ENCODE results near the gene GTF2F2.
A peak's percentile ranks its signal among the peaks of the same experiment; 100 is the strongest.

Gene GTF2F2

DNA sequence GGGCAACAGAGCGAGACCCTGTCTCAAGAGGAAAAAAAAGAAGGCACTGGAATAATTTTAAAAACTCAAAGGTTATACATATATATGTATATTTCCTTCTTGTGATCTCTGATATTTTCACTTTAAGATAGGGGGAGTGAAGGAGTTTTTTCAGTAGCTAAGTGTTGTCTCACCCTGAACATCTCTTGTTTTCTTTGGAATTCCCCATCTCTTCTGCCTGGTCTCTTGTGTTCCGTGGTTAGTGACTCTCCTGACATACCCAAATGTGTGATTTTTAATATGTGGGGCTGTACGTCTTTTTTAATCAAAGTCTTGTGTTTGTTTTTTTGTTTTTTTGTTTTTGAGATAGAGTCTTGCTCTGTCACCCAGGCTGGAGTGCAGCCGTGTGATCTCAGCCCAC lies 95.9 kb downstream of the GTF2F2 start:
- H3K4me3 ChIP-seq (replicated peaks; ENCODE audit: insufficient read depth, low read length) = no peak overlapping the region
- no peak overlapping the region for H3K27ac ChIP-seq (replicated peaks)
- no peak for DNase-seq (ENCODE audit: low read depth in 1 of 2, low spot score in 1 of 2)
- TF ChIP-seq SPI1 (IDR thresholded peaks at IDR 0.05; ENCODE audit: borderline replicate concordance, low read depth) (no peak), POLR2AphosphoS5 (IDR thresholded peaks at IDR 0.05; ENCODE audit: low read depth) (no peak)
- TF ChIP-seq, protein P1, sequence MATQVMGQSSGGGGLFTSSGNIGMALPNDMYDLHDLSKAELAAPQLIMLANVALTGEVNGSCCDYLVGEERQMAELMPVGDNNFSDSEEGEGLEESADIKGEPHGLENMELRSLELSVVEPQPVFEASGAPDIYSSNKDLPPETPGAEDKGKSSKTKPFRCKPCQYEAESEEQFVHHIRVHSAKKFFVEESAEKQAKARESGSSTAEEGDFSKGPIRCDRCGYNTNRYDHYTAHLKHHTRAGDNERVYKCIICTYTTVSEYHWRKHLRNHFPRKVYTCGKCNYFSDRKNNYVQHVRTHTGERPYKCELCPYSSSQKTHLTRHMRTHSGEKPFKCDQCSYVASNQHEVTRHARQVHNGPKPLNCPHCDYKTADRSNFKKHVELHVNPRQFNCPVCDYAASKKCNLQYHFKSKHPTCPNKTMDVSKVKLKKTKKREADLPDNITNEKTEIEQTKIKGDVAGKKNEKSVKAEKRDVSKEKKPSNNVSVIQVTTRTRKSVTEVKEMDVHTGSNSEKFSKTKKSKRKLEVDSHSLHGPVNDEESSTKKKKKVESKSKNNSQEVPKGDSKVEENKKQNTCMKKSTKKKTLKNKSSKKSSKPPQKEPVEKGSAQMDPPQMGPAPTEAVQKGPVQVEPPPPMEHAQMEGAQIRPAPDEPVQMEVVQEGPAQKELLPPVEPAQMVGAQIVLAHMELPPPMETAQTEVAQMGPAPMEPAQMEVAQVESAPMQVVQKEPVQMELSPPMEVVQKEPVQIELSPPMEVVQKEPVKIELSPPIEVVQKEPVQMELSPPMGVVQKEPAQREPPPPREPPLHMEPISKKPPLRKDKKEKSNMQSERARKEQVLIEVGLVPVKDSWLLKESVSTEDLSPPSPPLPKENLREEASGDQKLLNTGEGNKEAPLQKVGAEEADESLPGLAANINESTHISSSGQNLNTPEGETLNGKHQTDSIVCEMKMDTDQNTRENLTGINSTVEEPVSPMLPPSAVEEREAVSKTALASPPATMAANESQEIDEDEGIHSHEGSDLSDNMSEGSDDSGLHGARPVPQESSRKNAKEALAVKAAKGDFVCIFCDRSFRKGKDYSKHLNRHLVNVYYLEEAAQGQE (IDR thresholded peaks at IDR 0.05; ENCODE audit: insufficient replicate concordance, low read depth) = no peak
- H3K27me3 ChIP-seq (ENCODE audit: insufficient read depth, poor library complexity, severe bottlenecking) = no peaks in the 10 kb centered on the region

DNA sequence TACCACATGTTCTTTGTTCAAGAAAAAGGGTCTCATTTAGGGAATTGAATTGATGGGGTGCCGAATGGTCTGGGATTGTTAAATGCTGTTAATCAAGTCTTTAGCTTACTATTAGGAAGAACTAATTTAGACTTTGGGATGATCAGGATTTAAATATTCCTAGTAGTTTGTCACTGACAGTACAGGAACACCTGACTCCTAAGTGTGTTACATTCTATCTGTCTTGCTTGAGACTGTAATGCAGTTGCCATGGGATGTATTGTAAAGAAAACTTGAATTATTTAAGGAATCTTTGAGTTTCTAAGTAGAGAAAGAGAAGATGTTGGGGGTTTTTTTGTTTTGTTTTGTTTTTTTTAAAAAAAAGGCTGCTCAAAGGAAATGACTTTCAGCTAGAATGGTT lies 98.4 kb downstream of the GTF2F2 start:
- DNase-seq (ENCODE audit: low read depth in 1 of 2, low spot score in 1 of 2) = no peak
- Histone ChIP-seq H3K27ac (replicated peaks) (no peak overlapping the region), H3K4me3 (replicated peaks; ENCODE audit: insufficient read depth, low read length) (no peak overlapping the region), H3K27me3 (ENCODE audit: insufficient read depth, poor library complexity, severe bottlenecking) (no peaks in the 10 kb centered on the region)
- TF ChIP-seq, protein P1 (IDR thresholded peaks at IDR 0.05; ENCODE audit: insufficient replicate concordance, low read depth) = no peak
- no peak for TF ChIP-seq POLR2AphosphoS5 (IDR thresholded peaks at IDR 0.05; ENCODE audit: low read depth)

DNA sequence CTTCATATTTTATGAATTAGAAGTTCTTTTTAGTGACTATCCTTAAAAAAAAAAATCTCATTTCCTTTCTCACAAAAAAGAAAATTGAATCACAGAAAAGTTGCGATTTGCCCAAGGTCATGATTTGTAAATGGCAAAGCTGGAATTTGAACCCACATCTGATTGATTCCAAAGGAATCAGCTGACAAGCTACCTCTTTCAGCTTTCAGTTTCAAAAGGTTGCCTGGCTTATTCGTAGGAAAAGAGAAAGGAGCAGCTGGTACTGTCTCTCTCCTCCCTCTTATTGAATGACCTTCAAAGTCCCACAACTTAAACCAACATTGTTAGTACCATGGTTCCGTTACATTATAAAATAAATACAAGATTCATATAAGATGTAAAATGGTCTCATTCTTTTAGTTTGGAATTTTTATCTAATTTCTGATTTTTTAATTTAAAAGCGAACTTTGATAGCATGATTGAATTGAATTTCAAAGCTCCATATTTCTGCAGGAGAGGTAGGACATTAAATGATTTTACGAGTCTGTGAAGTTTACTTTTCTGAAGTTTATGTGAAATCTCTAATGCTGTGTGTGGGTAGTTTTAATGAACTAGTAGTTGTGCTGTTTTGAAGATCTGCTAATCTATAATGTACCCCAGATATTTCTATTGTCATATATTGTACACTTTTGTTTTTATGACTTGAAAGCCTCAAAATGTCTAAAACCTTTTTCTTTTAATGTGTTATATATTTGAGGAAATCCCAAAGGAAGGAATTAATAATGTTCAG lies 99.0 kb downstream of the GTF2F2 start:
- H3K27me3 ChIP-seq (ENCODE audit: insufficient read depth, poor library complexity, severe bottlenecking) = no peaks in the 10 kb centered on the region
- no peak overlapping the region for H3K27ac ChIP-seq (replicated peaks)
- no peak overlapping the region for H3K4me3 ChIP-seq (replicated peaks; ENCODE audit: insufficient read depth, low read length)
- TF ChIP-seq GABPA (IDR thresholded peaks at IDR 0.05; ENCODE audit: low read depth) (no peak), POLR2AphosphoS5 (IDR thresholded peaks at IDR 0.05; ENCODE audit: low read depth) (no peak), SPI1 (IDR thresholded peaks at IDR 0.05; ENCODE audit: borderline replicate concordance, low read depth) (no peak)
- TF ChIP-seq, protein P1 (IDR thresholded peaks at IDR 0.05; ENCODE audit: insufficient replicate concordance, low read depth) = no peak
- TF ChIP-seq, protein P2, sequence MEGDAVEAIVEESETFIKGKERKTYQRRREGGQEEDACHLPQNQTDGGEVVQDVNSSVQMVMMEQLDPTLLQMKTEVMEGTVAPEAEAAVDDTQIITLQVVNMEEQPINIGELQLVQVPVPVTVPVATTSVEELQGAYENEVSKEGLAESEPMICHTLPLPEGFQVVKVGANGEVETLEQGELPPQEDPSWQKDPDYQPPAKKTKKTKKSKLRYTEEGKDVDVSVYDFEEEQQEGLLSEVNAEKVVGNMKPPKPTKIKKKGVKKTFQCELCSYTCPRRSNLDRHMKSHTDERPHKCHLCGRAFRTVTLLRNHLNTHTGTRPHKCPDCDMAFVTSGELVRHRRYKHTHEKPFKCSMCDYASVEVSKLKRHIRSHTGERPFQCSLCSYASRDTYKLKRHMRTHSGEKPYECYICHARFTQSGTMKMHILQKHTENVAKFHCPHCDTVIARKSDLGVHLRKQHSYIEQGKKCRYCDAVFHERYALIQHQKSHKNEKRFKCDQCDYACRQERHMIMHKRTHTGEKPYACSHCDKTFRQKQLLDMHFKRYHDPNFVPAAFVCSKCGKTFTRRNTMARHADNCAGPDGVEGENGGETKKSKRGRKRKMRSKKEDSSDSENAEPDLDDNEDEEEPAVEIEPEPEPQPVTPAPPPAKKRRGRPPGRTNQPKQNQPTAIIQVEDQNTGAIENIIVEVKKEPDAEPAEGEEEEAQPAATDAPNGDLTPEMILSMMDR (IDR thresholded peaks at IDR 0.05; ENCODE audit: insufficient read depth, low read length) = no peak
- DNase-seq (ENCODE audit: low read depth in 1 of 2, low spot score in 1 of 2) = no peak

DNA sequence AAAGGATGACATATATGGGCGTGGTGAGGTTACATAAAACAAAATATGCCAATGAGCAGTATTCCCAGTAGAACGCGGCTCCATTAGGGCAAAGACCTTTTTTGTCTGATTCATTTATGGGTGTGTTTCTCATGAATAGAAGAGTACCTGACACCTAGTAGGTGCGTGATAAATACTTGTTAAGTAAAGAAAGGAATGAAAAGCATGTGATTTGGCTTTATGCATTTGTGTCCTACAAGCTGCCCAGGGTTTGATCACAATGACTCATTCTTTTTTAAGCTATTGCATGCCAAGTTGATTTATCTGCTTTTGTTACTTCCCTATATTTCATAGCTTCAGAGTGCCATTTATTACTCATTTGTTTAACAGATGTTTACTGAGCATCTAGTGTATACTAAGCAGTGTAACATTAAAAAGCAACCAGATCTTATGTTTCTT lies 99.6 kb downstream of the GTF2F2 start:
- no peaks in the 10 kb centered on the region for H3K27me3 ChIP-seq (ENCODE audit: insufficient read depth, poor library complexity, severe bottlenecking)
- TF ChIP-seq, protein P2 (IDR thresholded peaks at IDR 0.05; ENCODE audit: insufficient read depth, low read length) = no peak
- no peak for TF ChIP-seq POLR2AphosphoS5 (IDR thresholded peaks at IDR 0.05; ENCODE audit: low read depth)
- TF ChIP-seq, protein P1 (IDR thresholded peaks at IDR 0.05; ENCODE audit: insufficient replicate concordance, low read depth) = no peak
- no peak for TF ChIP-seq GABPA (IDR thresholded peaks at IDR 0.05; ENCODE audit: low read depth)
- TF ChIP-seq SPI1 (IDR thresholded peaks at IDR 0.05; ENCODE audit: borderline replicate concordance, low read depth) = no peak
- no peak overlapping the region for H3K27ac ChIP-seq (replicated peaks)
- no peak overlapping the region for H3K4me3 ChIP-seq (replicated peaks; ENCODE audit: insufficient read depth, low read length)
- DNase-seq (ENCODE audit: low read depth in 1 of 2, low spot score in 1 of 2) = peak in 1 of 2 experiments; percentile 28
